Forelimb muscle (tissue), 1 donor: ENCODE measurements around the gene CDV3. TPM values are rescaled to one million over a fixed set of nuclear protein-coding genes. Genes with fewer than 3 reads are reported as not detected.

Source experiments
- DNase-seq: peaks from one replicate; pipeline ENCODE4 v3.0.0-alpha.2; 2013; ENCODE audit warnings: low read depth
- polyA plus RNA-seq: library from polyadenylated mRNA; unstranded; fragments of 120-200 nt; gene quantifications from one replicate; pipeline ENCODE4 v1.2.1, GENCODE V29; 2013; ENCODE audit not compliant: insufficient read length

The CDV3 gene
- polyA plus RNA-seq, 1 donor, result 142 TPM

GRCh38 chr3:133606342-133606741 lies 32.9 kb downstream of the CDV3 start:
- no peak for DNase-seq

- no peak for DNase-seq
Observed at GRCh38 chr3:133606902-133607301, 33.4 kb downstream of the CDV3 start.

- no peak for DNase-seq
Observed at GRCh38 chr3:133607816-133608215, 34.3 kb downstream of the CDV3 start.

- no peak for DNase-seq
Observed at GRCh38 chr3:133608388-133608787, 34.9 kb downstream of the CDV3 start.

- no peak for DNase-seq
Observed at GRCh38 chr3:133610031-133610430, 36.5 kb downstream of the CDV3 start.

- DNase-seq, result no peak
Observed at GRCh38 chr3:133611534-133611933, 38.0 kb downstream of the CDV3 start.

- no peak for DNase-seq
Observed at GRCh38 chr3:133620066-133620784, 46.7 kb downstream of the CDV3 start.

- no peak for DNase-seq
Observed at GRCh38 chr3:133627789-133628188, 54.3 kb downstream of the CDV3 start.

- DNase-seq, result no peak
Observed at GRCh38 chr3:133629146-133629545, 55.7 kb downstream of the CDV3 start.

- DNase-seq, result no peak
Observed at GRCh38 chr3:133633439-133633838, 60.0 kb downstream of the CDV3 start.

Other genes with a start within 250 kb of the CDV3 start
- not detected for gene BFSP2, start 173.6 kb upstream of the CDV3 start, polyA plus RNA-seq
- 25.1 TPM for gene TOPBP1, start 88.3 kb downstream of the CDV3 start, polyA plus RNA-seq
- gene TF, start 172.7 kb downstream of the CDV3 start, polyA plus RNA-seq, result 4.4 TPM
- 33.4 TPM for gene SRPRB, start 232.1 kb downstream of the CDV3 start, polyA plus RNA-seq